Uterus (tissue), 4 donors: Measurements from ENCODE around the gene ZNF467. TPM values are rescaled to one million over a fixed set of nuclear protein-coding genes. Genes with fewer than 3 reads are reported as not detected.

Source experiments
- DNase-seq, 2 donors: peaks; one replicate each; pipeline ENCODE4 v3.0.0-alpha.2; 2019 to 2020
- H3K27ac ChIP-seq, 2 donors: fragments of 200-600 bp; sonication (generic); 1 replicate in 1 of 2; 2 replicates in 1 of 2; pipeline ENCODE4 v1.5.1; 2016 to 2018
- H3K27me3 ChIP-seq, 2 donors: fragments of 200-600 bp; sonication (generic); one replicate each; pipeline ENCODE4 v1.5.1; 2018 to 2019; ENCODE audit warnings: control low read depth in 1 of 2
- H3K36me3 ChIP-seq, 2 donors: fragments of 200-600 bp; sonication (generic); one replicate each; pipeline ENCODE4 v1.5.1; 2019; ENCODE audit warnings: control low read depth in 1 of 2
- H3K4me1 ChIP-seq, 2 donors: fragments of 200-600 bp; sonication (generic); one replicate each; pipeline ENCODE4 v1.5.1; 2018 to 2019; ENCODE audit warnings: control low read depth in 1 of 2
- H3K4me3 ChIP-seq, 2 donors: fragments of 200-600 bp; sonication (generic); 1 replicate in 1 of 2; 2 replicates in 1 of 2; pipeline ENCODE4 v1.5.1; 2018 to 2019; ENCODE audit warnings: mild to moderate bottlenecking in 1 of 2
- H3K9me3 ChIP-seq, 2 donors: fragments of 200-600 bp; sonication (generic); one replicate each; pipeline ENCODE4 v1.5.1; 2019; ENCODE audit warnings: control low read depth in 1 of 2
- POLR2A ChIP-seq, 2 donors: fragments of 450-650 bp; IDR thresholded peaks; one replicate each; pipeline ENCODE4 v1.6.1; 2016; ENCODE audit warnings: antibody characterized with exemption in 2 of 2, mild to moderate bottlenecking in 1 of 2, moderate library complexity in 1 of 2
- intact Hi-C: fragments of 100-400 bp; cut with DNase I; formaldehyde crosslinking; loops from one replicate; pipeline ENCODE4 v1.15.1; 2023; ENCODE audit warnings: low total_unique reads
- total RNA-seq, 4 donors: library from RNA; depleted of rRNA in 3 of 4; stranded (reverse); fragments of >200 nt in 3 of 4; gene quantifications; one replicate each; pipeline versions ENCODE4 v1.1.0 to v1.2.4, GENCODE V29; 2014 to 2023
- TF ChIP-seq, protein P1 (sequence below), 4 experiments: fragments of 200-600 bp in 2 of 4; fragments of 450-650 bp in 2 of 4; sonication (generic) in 2 of 4; IDR thresholded peaks; one replicate each; pipeline ENCODE4 v1.5.1; 2016 to 2019; ENCODE audit warnings: antibody characterized with exemption in 4 of 4, mild to moderate bottlenecking in 2 of 4, moderate library complexity in 1 of 4
- donor health status: DM: yes; HTN: yes; CAD: no.

Gene ZNF467
- total RNA-seq, 4 donors from 2014 or later, result 5.2 to 23.6 (median 14.3) TPM

DNA sequence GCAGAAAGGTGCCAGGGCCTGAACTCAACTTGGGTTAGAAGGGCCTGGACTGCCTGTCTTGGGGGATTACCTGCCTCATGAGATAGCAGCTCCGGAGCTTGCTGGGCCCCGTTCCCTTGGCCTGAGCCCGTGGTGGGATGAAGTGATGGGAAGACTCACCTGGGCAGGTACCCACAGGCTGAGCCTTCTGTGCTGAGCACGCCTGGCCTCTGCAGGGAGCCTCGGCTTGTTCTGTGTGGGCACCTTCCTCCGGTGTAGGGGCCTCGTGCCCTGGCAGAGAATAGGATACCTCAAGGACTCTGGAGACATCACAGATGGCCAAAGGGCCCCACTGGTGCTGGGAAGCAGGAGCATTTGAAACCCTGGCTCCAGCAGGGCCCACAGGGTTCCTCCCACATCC lies 4.5 kb downstream of the ZNF467 start:
- H3K4me3 ChIP-seq, result no peak overlapping the region
- intact Hi-C loops, result no loop called here
- DNase-seq, result no peak
- TF ChIP-seq, protein P1, sequence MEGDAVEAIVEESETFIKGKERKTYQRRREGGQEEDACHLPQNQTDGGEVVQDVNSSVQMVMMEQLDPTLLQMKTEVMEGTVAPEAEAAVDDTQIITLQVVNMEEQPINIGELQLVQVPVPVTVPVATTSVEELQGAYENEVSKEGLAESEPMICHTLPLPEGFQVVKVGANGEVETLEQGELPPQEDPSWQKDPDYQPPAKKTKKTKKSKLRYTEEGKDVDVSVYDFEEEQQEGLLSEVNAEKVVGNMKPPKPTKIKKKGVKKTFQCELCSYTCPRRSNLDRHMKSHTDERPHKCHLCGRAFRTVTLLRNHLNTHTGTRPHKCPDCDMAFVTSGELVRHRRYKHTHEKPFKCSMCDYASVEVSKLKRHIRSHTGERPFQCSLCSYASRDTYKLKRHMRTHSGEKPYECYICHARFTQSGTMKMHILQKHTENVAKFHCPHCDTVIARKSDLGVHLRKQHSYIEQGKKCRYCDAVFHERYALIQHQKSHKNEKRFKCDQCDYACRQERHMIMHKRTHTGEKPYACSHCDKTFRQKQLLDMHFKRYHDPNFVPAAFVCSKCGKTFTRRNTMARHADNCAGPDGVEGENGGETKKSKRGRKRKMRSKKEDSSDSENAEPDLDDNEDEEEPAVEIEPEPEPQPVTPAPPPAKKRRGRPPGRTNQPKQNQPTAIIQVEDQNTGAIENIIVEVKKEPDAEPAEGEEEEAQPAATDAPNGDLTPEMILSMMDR (IDR thresholded peaks at IDR 0.05), result no peak
- no peak for TF ChIP-seq POLR2A (IDR thresholded peaks at IDR 0.05)
- H3K9me3 ChIP-seq, result no peaks in the 10 kb centered on the region
- H3K27me3 ChIP-seq, result no peaks in the 10 kb centered on the region
- no peaks in the 10 kb centered on the region for H3K36me3 ChIP-seq
- H3K27ac ChIP-seq, result no peak overlapping the region
- H3K4me1 ChIP-seq, result no peaks in the 10 kb centered on the region

DNA sequence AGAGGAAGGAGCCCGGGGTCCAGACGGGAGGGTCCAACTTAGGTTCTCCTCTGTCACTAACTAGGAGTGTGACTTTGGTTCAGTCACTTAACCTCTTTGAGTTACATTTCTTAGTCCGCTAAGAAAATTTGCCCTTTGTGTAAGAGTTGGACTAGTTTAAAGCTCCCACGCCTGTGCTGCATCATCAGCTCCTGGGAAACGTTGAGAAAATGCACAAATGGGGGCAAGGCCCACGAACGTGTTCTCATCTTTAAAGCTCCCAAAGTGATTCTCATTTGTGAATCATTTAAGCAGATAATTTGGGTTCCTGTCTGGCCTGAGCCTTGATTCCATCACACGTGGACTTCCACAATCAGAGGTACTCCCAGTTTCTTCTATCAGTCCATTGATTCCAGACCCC lies 6.3 kb downstream of the ZNF467 start:
- no peaks in the 10 kb centered on the region for H3K4me1 ChIP-seq
- H3K4me3 ChIP-seq, result no peak overlapping the region
- no peaks in the 10 kb centered on the region for H3K27me3 ChIP-seq
- no peak for TF ChIP-seq POLR2A (IDR thresholded peaks at IDR 0.05)
- TF ChIP-seq, protein P1 (IDR thresholded peaks at IDR 0.05), result no peak
- H3K9me3 ChIP-seq, result no peaks in the 10 kb centered on the region
- H3K36me3 ChIP-seq, result no peaks in the 10 kb centered on the region
- no peak for DNase-seq
- intact Hi-C loops, result no loop called here
- no peak overlapping the region for H3K27ac ChIP-seq

DNA sequence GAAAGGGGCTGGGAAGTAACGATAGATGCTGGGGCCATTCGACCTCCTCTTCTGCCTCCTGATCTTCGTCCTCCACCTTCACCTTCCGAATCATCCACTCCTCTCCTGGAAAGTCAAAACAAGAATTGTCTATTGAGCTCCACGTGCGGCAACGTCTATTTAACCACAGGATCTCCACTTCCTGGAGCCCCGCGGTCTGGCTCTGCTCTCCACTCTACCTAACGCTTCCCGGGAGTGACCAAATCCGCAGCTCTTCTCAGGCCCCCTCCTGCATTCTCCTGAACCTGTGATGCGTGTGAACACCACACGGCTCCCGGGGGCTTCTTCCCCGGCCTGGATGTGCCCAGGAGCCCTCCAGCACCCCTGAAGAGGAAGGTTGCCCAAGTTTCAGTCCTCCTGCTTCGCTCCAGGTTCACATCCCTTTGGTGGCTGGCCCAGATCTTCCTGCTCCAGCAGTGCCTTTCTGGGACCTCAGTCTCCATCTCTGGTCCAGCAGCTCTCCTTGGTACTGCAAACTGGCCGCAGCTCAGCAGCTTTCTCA lies 7.2 kb downstream of the ZNF467 start:
- H3K9me3 ChIP-seq, result no peaks in the 10 kb centered on the region
- H3K4me1 ChIP-seq, result no peaks in the 10 kb centered on the region
- no peaks in the 10 kb centered on the region for H3K36me3 ChIP-seq
- intact Hi-C loops, result no loop called here
- no peaks in the 10 kb centered on the region for H3K27me3 ChIP-seq
- no peak overlapping the region for H3K4me3 ChIP-seq
- TF ChIP-seq POLR2A (IDR thresholded peaks at IDR 0.05), result no peak
- TF ChIP-seq, protein P1 (IDR thresholded peaks at IDR 0.05), result no peak
- H3K27ac ChIP-seq, result no peak overlapping the region
- DNase-seq, result no peak

DNA sequence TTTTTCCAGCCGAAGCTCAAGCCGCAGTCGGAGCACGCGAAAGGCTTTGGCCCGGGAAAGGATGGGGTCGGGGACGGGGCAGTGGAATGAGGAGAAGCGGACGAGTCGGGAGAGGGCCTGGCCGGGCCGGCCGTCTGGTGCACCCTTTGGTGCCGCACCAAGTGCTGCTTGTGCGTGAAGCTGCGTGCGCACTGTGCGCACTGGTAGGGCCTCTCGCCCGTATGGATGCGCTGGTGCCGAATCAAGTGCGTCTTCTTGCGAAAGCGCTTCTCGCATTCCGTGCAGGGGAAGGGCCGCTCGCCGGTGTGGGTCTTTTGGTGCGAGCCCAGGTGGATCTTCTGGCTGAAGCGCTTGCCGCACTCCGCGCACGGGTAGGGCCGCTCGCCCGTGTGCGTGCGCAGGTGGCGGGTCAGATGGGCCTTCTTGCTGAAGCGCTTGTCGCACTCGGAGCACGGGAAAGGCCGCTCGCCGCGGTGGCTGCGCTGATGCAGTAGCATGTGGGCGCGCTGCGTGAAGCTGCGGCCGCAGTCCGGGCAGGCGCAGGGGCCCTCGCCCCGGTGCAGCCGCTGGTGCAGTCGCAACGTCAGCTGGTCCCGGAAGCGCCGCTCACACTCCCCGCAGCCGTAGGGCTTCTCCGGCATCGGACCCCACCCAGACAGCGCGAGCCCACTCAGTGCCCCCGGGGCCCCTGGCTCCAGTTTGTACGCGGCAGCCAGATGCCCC lies 7.8 kb downstream of the ZNF467 start:
- H3K9me3 ChIP-seq, result no peaks in the 10 kb centered on the region
- intact Hi-C loops, result no loop called here
- TF ChIP-seq, protein P1 (IDR thresholded peaks at IDR 0.05), result no peak
- TF ChIP-seq POLR2A (IDR thresholded peaks at IDR 0.05), result no peak
- no peaks in the 10 kb centered on the region for H3K36me3 ChIP-seq
- no peaks in the 10 kb centered on the region for H3K4me1 ChIP-seq
- no peak overlapping the region for H3K27ac ChIP-seq
- H3K27me3 ChIP-seq, result no peaks in the 10 kb centered on the region
- no peak for DNase-seq
- no peak overlapping the region for H3K4me3 ChIP-seq

DNA sequence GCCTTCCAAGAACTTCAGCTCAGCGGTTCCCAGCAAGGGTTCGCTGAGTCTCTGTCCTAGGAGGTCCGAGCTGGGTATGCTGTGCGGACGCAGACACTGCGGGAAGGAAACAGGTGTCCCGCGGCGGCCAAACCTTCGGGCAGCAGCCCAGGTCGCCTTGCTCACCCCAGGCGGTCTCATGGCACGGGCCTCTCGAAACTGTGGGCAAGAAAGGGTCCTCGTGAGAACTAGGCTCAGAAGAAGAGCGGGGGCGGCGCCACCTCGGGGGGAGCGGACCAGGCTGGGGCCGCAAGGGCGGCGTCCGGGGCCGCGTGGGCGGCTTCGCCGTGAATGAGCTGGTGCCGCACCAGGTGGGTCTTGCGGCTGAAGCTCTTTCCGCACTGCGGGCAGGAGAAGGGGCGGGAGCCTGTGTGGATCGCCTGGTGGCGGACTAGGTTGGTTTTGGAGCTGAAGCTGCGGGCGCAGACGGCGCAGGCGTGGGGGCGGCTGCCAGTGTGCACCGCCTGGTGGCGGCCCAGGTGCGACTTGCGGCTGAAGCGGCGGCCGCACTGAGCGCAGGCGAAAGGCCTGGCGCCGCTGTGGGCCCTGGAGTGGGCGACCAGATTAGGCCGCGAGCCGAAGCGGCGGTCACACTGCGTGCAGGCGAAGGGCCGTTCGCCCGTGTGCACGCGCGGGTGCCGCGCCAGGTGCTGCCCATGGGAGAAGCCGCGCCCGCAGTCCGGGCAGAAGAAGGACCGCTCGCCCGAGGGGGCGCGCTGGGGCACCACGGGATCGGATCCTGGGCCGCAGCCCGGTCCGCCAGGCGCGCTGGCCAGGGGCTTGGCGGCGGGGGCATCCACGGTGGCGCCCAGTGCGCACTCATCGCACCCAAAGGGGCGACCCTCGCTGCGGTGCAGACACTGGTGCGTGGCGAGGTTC lies 8.6 kb downstream of the ZNF467 start:
- intact Hi-C loops, result no loop called here
- Histone ChIP-seq H3K4me3 (no peak overlapping the region), H3K27me3 (no peaks in the 10 kb centered on the region), H3K4me1 (no peaks in the 10 kb centered on the region), H3K27ac (no peak overlapping the region), H3K9me3 (no peaks in the 10 kb centered on the region), H3K36me3 (no peaks in the 10 kb centered on the region)
- DNase-seq, result no peak
- no peak for TF ChIP-seq POLR2A (IDR thresholded peaks at IDR 0.05)
- TF ChIP-seq, protein P1 (IDR thresholded peaks at IDR 0.05), result no peak
